DMS153 treated with DMSO at 0.1 percent for 48 hours (cell line): Measurements from ENCODE around the gene APBA2.
"Not testable (repeated sequence)": the region's sequence is repeated elsewhere in the genome, so short reads cannot be mapped to it uniquely, and the experiment has no call there.

Source experiments
- DNase-seq: peaks from one replicate; lab custom pipeline; 2025; ENCODE audit not compliant: unreplicated experiment; lab: John Stamatoyannopoulos, UW

The APBA2 gene

GRCh38 chr15:28876845-28877185, 9.0 kb upstream of the APBA2 start:
- no peak for DNase-seq

- DNase-seq, result no peak
These were observed 7.6 kb upstream of the APBA2 start for GRCh38 chr15:28878209-28878608.

DNA sequence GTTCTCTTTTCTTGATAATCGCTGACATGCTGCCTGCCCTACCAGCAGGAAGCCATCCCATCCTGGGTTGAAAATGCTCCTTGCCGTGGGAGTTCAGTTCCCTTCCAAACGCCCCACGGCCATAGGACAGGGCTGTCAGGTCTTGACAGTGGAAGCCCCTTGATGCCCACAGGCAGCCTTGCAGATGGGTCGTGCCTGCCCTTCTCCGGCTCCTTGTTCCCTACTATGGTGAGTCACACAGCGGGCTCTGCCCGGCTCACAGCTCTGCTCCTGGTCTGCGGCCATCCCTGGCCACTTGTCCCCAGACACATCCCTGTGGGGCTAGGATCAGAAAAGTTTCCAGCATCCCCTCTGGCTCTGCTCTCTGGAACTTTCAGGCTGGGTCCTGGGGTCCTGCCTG, 6.2 kb upstream of the APBA2 start:
- no peak for DNase-seq

DNA sequence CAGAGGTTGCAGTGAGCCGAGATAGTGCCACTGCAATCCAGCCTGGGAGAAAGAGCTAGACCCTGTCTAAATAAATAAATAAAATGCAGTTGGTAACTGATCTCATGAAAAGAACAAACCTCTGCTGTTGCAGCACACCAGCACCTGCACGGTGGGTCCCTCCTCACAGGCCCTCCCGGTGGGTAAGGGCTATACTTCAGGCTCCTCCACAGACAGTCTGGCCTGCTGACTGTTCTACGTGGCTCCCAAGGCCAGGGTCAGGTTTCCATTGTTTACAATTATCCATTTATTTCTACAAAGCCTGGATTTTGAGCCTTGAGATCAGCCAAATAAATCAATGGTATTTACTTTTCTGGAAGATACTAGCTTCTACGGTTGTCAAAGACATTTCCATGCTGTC, 5.1 kb upstream of the APBA2 start:
- no peak for DNase-seq

DNA sequence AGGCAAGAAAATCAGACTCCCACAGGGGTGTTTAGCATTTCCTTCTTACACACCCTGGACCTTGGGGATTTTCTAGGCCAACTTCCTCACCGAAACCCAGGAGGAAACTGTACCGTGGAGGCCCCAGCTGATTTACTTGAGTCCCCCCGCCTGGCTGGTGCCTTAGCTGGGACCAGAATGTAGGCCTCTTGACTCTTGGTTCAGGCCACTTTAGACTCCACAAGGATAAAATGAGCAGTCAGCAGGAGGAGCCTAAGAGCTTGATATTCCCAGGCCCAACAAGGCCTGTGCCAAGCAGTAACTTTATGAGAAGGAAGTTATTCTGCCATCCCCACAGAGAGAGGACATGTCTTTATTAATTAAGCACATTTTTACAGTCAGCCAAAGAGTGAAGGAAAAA, 4.6 kb upstream of the APBA2 start:
- no peak for DNase-seq

GRCh38 chr15:28881600-28881999, 4.2 kb upstream of the APBA2 start:
- no peak for DNase-seq

- no peak for DNase-seq
These were observed 1.4 kb upstream of the APBA2 start for GRCh38 chr15:28884151-28884940.

GRCh38 chr15:28885128-28885629, 595 bp upstream of the APBA2 start:
- DNase-seq, result no peak

- no peak for DNase-seq
These were observed 911 bp downstream of the APBA2 start for GRCh38 chr15:28886431-28887338.

GRCh38 chr15:28887339-28888174, 1.8 kb downstream of the APBA2 start:
- no peak for DNase-seq

DNA sequence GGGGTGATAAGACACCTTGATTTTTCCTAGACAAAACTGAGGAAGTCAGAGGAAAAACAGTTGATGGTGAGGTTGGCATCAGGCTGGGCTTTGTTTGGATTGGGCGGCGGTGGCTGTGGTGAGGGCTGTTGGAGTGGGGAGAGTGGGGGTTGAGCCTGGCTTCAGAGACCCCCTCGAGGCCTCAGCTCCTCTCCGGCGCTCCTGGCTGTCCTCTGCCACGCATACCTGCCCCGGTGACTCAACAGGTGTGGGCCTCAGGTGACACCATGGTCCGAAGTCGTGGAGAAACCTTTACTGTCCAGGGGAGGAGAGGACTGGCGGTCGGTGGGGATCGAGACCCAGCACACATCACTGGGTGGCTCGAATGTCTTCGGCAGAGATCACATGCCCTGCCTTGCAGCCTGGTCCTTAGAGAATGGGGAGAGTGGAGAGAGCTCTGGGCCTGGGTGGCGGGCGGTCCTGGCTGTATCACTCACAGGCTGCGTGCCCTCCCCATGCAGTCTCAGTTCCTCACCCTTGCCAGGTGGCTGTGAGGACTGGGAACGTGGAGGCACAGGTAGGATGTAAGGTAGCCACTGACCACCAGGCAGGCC, 2.6 kb downstream of the APBA2 start:
- no peak for DNase-seq

DNA sequence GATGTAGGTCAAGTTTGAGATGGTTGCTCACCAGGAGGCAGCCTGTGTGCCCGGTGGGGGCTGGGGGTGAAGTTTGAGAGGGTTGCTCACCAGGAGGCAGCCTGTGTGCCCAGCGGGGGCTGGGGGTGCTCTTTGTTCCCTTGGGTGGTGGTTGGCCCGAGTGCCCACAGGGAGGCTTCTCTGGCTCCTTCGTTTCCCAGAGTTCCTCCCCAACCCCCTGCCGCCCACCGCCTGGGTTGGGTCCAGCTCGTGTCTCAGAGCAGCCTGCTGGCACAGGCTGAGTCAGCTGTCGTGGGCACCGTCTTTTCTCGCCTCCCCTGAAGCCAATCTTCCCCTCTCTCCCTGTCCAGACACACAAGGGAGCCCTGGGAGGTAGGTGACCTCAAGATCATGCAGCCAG, 3.1 kb downstream of the APBA2 start:
- no peak for DNase-seq

GRCh38 chr15:28889346-28889745, 3.6 kb downstream of the APBA2 start:
- DNase-seq, result no peak

DNA sequence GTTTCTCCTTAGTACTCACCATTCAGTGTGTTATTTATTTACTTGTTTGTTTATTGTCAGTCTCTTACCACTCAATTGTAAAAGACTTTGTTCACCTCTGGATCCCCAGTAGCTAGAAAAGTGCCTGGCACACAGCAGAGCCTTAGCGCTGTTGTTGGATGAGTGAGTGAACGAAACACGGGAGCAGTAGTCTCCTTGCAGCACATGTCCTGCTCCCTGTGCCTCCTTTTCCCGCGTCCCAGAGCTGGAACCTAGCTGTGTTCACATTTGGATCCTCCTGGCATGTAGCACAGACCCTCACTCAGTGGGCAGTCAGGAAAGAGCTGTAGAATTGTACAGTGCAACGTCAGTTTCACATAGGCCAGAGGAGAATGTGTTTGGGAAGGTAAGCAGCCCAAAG, 4.1 kb downstream of the APBA2 start:
- DNase-seq, result not testable (repeated sequence)

GRCh38 chr15:28890291-28890690, 4.5 kb downstream of the APBA2 start:
- not testable (repeated sequence) for DNase-seq

GRCh38 chr15:28890711-28891495, 5.1 kb downstream of the APBA2 start:
- DNase-seq, result no peak

DNA sequence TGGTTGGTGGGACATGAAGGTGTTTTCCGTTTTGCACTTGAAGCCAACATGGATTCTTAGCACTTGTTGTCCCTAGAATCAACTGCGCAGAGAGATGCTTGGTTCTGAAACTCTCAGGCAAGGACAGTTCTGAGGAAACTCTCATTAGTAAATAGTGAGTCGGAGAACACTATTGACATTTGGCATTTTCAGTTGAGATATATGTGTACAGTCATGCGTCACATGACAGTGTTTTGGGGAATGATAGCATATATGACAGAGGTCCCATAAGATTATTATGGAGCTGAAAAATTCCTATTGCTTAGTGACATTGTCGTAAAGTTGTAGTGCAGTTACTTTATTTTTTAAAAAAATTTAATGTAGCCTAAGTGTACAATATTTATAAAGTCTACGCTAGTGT, 5.8 kb downstream of the APBA2 start:
- DNase-seq, result no peak

GRCh38 chr15:28892789-28893610, 7.2 kb downstream of the APBA2 start:
- no peak for DNase-seq

GRCh38 chr15:28894631-28895030, 8.9 kb downstream of the APBA2 start:
- DNase-seq, result no peak
